K562 (cell line): Measurements from ENCODE around the gene RXRA. TPM values are rescaled to one million over a fixed set of nuclear protein-coding genes. Genes with fewer than 3 reads are reported as not detected.

ENCODE experiments used
- ATAC-seq: fragments of 200-7000 bp; cut with Tn5 transposase; 3 replicates; pipeline ENCODE4 v1.9.1; 2020; ENCODE audit warnings: moderate library complexity
- BruUV-seq: library from RNA; stranded (reverse); fragments of 400-500 nt; replicated peaks from 2 replicates; lab custom pipeline; 2021; lab: Mats Ljungman, UMichigan
- CTCF ChIA-PET: fragments of 300-600 bp; formaldehyde crosslinking; extraction: SDS; loops from one replicate; lab custom pipeline; 2021; ENCODE audit warnings: low intra/inter-chr PET ratio; lab: Yijun Ruan, JAX
- POLR2A ChIA-PET: fragments of 300-600, 350-650 bp; sonication (Branson Sonifier 250); formaldehyde crosslinking; extraction: SDS; loops from one replicate; lab custom pipeline; 2021; ENCODE audit warnings: antibody characterized with exemption, inconsistent platforms; lab: Yijun Ruan, JAX
- DNase-seq, 4 experiments: peaks; one replicate each; pipeline versions ENCODE4 v3.0.0 to v3.0.0-alpha.2; 2011 to 2018; ENCODE audit warnings: low spot score in 3 of 4, mixed read lengths in 3 of 4; ENCODE audit errors: extremely low read depth in 1 of 4
- FAIRE-seq: peaks from 2 replicates; lab custom pipeline; 2011; peaks lifted over from hg19 to GRCh38; lab: Jason Lieb, UNC
- H2AFZ ChIP-seq: 2 replicates; pipeline ENCODE4 v1.6.0; 2011; ENCODE audit warnings: low read depth, low read length, control low read depth, inconsistent platforms
- H3K27ac ChIP-seq: fragments of 200-600 bp; 3 replicates; pipeline ENCODE4 v1.8.0; 2011; ENCODE audit warnings: low read depth, mild to moderate bottlenecking, control low read depth, inconsistent platforms, low read length, moderate library complexity, mixed read lengths; ENCODE audit errors: extremely low read depth
- H3K27me3 ChIP-seq, 2 experiments: fragments of 300-600 bp in 1 of 2; 2 replicates in 1 of 2; 3 replicates in 1 of 2; pipeline versions ENCODE4 v1.6.0 to v1.8.0; 2011; ENCODE audit warnings: inconsistent platforms in 2 of 2, low read length in 2 of 2, mild to moderate bottlenecking in 1 of 2, mixed read lengths in 1 of 2, moderate library complexity in 1 of 2; ENCODE audit not compliant: control insufficient read depth in 2 of 2, insufficient read depth in 2 of 2
- H3K36me3 ChIP-seq: fragments of 300-600 bp; 3 replicates; pipeline ENCODE4 v1.8.0; 2011; ENCODE audit warnings: mild to moderate bottlenecking, low read length, inconsistent platforms; ENCODE audit not compliant: control insufficient read depth, insufficient read depth
- H3K4me1 ChIP-seq, 2 experiments: fragments of 200-600 bp in 1 of 2; replicated peaks in 1 of 2; 2 replicates in 1 of 2; 3 replicates in 1 of 2; pipeline versions ENCODE4 v1.5.1 to v1.8.0; 2011; ENCODE audit warnings: inconsistent platforms in 2 of 2, low read length in 2 of 2, mild to moderate bottlenecking in 1 of 2, mixed read lengths in 1 of 2, moderate library complexity in 1 of 2; ENCODE audit not compliant: control insufficient read depth in 2 of 2, insufficient read depth in 2 of 2
- H3K4me2 ChIP-seq: 2 replicates; pipeline ENCODE4 v1.6.1; 2011; ENCODE audit warnings: low read length, control low read depth, inconsistent platforms, mixed read lengths; ENCODE audit not compliant: insufficient read depth
- H3K4me3 ChIP-seq: fragments of 200-600 bp; sonication (generic), shearing (Covaris generic); 2 replicates; pipeline ENCODE4 v1.5.1; 2016; ENCODE audit warnings: control low read depth, inconsistent platforms
- H3K79me2 ChIP-seq: fragments of 200-600 bp; 3 replicates; pipeline ENCODE4 v1.8.0; 2011; ENCODE audit warnings: low read length, inconsistent platforms; ENCODE audit not compliant: control insufficient read depth, insufficient read depth
- H3K9ac ChIP-seq, 2 experiments: 2 replicates each; pipeline versions ENCODE4 v1.6.0 to v1.6.1; 2011; ENCODE audit warnings: low read depth in 2 of 2, low read length in 2 of 2, control low read depth in 1 of 2, inconsistent platforms in 1 of 2, mild to moderate bottlenecking in 1 of 2, mixed read lengths in 1 of 2; ENCODE audit not compliant: insufficient read depth in 1 of 2
- H3K9me1 ChIP-seq: one replicate; pipeline ENCODE4 v1.6.0; 2011; ENCODE audit warnings: inconsistent platforms, mild to moderate bottlenecking, low read length, moderate library complexity; ENCODE audit not compliant: control insufficient read depth, insufficient read depth
- H3K9me3 ChIP-seq: replicated peaks from 2 replicates; pipeline ENCODE4 v1.5.1; 2011; ENCODE audit warnings: low read depth, low read length, inconsistent platforms; ENCODE audit not compliant: control insufficient read depth, insufficient read depth
- H4K20me1 ChIP-seq: replicated peaks from 2 replicates; pipeline ENCODE4 v1.6.1; 2011; ENCODE audit warnings: low read length, inconsistent platforms, mixed read lengths; ENCODE audit not compliant: control insufficient read depth, insufficient read depth
- C11orf30 ChIP-seq: fragments of 450-650 bp; IDR thresholded peaks from 2 replicates; pipeline ENCODE4 v1.6.1; 2016; ENCODE audit warnings: low read depth, mild to moderate bottlenecking
- ESRRB ChIP-seq: fragments of 250-450 bp; sonication (Bioruptor Pico); IDR thresholded peaks from 2 replicates; pipeline ENCODE4 v1.5.0; 2020; ENCODE audit warnings: mild to moderate bottlenecking, moderate library complexity, borderline replicate concordance
- PHF8 ChIP-seq: fragments of 200-600 bp; sonication (generic); IDR thresholded peaks from 2 replicates; pipeline ENCODE4 v1.6.1; 2012; ENCODE audit warnings: mixed run types, mild to moderate bottlenecking, inconsistent platforms, low read length, moderate library complexity, borderline replicate concordance
- SAP30 ChIP-seq: fragments of 200-600 bp; sonication (generic); IDR thresholded peaks from 2 replicates; pipeline ENCODE4 v1.6.1; 2012; ENCODE audit warnings: borderline replicate concordance, low read depth, mild to moderate bottlenecking, moderate library complexity, low read length, control low read depth, inconsistent platforms; ENCODE audit not compliant: insufficient read depth, poor library complexity, severe bottlenecking
- U2AF2 ChIP-seq: fragments of 200-400 bp; formaldehyde crosslinking; optimal IDR thresholded peaks from 2 replicates; pipeline ENCODE3; 2017; ENCODE audit warnings: low read depth, mild to moderate bottlenecking, low read length
- ZNF282 ChIP-seq: sonication (generic); formaldehyde crosslinking; IDR thresholded peaks from 2 replicates; pipeline ENCODE4 v1.8.1; 2023; ENCODE audit warnings: missing genetic modification reagents
- WGBS: fragments of 100-300 bp; shearing (Covaris generic); methylation state at CpG from one replicate; pipeline ENCODE4 v1.1.6; 2016; ENCODE audit warnings: low coverage, mixed read lengths; ENCODE audit not compliant: insufficient coverage; ENCODE audit errors: missing lambda C conversion rate; 5-methylcytosine and 5-hydroxymethylcytosine counted together
- in situ Hi-C: fragments of 300-500 bp; cut with MboI; formaldehyde crosslinking; loops from 4 replicates; pipeline ENCODE4 v1.15.0; 2018; ENCODE audit warnings: inconsistent platforms, mixed read lengths
- intact Hi-C: fragments of 100-400 bp; cut with micrococcal nuclease; formaldehyde crosslinking; loops from 2 replicates; pipeline ENCODE4 v1.14.2; 2022
- polyA plus RNA-seq, 8 experiments: library from polyadenylated mRNA; depleted of rRNA in 4 of 8; stranded (reverse) in 5 of 8; unstranded in 3 of 8; fragments of >200 nt; fragmentation: Nextera tagmentation in 2 of 8; fragmentation: Illumina TruSeq in 1 of 8; extraction: Ambion mirVana in 2 of 8; extraction: Trizol in 1 of 8; gene quantifications; 2 replicates each; pipeline versions ENCODE4 v1.2.1 to v1.2.3, GENCODE V29; 2011 to 2014; ENCODE audit warnings: inconsistent platforms in 1 of 8, missing spikeins in 1 of 8
- total RNA-seq, 7 experiments: library from RNA; depleted of rRNA in 6 of 7; stranded (reverse); fragments of >200 nt in 6 of 7; fragmentation: Illumina TruSeq in 2 of 7; extraction: Trizol in 2 of 7; gene quantifications; 2 replicates each; pipeline versions ENCODE4 v1.2.1 to v1.2.3, GENCODE V29; 2011 to 2021; ENCODE audit warnings: low replicate concordance in 1 of 7
- TF ChIP-seq, protein P1 (sequence below): fragments of 450-650 bp; IDR thresholded peaks from 2 replicates; pipeline ENCODE4 v1.6.1; 2017; ENCODE audit warnings: antibody characterized with exemption

The RXRA gene
- total and polyA plus RNA-seq, 9 of the 15 experiments (the other 6 are each of a cell fraction or from before 2014, with no cell fraction given): 0.35 to 23.6 (median 4.6) TPM

- TF ChIP-seq PHF8: no peak
- no peak for TF ChIP-seq ESRRB (CRISPR knock-in tag)
- TF ChIP-seq, protein P1, sequence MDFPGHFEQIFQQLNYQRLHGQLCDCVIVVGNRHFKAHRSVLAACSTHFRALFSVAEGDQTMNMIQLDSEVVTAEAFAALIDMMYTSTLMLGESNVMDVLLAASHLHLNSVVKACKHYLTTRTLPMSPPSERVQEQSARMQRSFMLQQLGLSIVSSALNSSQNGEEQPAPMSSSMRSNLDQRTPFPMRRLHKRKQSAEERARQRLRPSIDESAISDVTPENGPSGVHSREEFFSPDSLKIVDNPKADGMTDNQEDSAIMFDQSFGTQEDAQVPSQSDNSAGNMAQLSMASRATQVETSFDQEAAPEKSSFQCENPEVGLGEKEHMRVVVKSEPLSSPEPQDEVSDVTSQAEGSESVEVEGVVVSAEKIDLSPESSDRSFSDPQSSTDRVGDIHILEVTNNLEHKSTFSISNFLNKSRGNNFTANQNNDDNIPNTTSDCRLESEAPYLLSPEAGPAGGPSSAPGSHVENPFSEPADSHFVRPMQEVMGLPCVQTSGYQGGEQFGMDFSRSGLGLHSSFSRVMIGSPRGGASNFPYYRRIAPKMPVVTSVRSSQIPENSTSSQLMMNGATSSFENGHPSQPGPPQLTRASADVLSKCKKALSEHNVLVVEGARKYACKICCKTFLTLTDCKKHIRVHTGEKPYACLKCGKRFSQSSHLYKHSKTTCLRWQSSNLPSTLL: no peak
- TF ChIP-seq SAP30: no peak
- TF ChIP-seq C11orf30: no peak
Observed at GRCh38 chr9:134449180-134449916, 123.1 kb downstream of the RXRA start (continued).

DNA sequence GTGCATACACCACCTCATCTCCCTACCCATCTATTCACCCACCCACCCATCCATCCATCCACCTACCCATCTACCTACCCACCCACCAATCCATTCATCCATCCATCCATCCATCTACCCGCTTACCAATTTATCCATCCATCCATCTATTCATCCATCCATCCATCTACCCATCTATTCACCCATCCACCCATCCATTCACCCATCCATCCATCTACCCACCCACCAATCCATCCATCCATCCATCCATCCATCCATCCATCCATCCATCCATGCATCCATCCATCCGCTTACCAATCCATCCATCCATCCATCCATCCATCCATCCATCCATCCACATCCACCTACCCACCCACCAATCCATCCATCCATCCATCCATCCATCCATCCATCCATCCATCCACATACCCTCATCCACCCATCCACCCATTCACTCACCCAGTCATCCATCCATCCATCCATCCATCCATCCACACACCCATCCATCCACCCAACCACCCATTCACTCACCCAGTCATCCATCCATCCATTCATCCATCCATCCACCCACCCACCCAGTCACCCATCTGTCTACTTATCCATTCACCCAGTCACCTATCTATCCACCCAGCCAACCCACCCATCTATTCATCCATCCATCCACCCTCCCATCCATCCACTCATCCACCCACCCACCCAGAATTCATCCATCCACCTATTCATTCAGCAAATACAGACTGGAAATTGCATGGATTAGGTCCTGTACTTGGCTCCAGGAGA is 125.6 kb downstream of the RXRA start:
- Histone ChIP-seq H3K9ac (no peak overlapping the region), H3K27me3 (peaks cover 0 to 7% of the 10 kb centered on the region in 2 experiments; a peak in 1 of 5 replicates), H3K9me1 (no peaks in the 10 kb centered on the region), H3K4me3 (no peak overlapping the region), H2AFZ (no peak overlapping the region), H3K9me3 (peaks cover 7% of the 10 kb centered on the region; the same call in 1 of the 2 replicates), H3K36me3 (no peaks in the 10 kb centered on the region), H3K79me2 (no peaks in the 10 kb centered on the region), H3K4me1 (peaks cover 0 to 19% of the 10 kb centered on the region in 2 experiments; a peak in 2 of 5 replicates), H3K4me2 (no peak overlapping the region), H3K27ac (no peak overlapping the region), H4K20me1 (0 out of 2 replicates have a peak, but pooled peaks cover 2% of the 10 kb centered on the region)
- FAIRE-seq: no peak
- DNase-seq: no peak
- intact Hi-C loops: no loop called here
- TF ChIP-seq ZNF282 (CRISPR knock-in tag): no peak
- no peak for TF ChIP-seq U2AF2
- ChIA-PET POLR2A (interaction anchor here (0.8 kb wide), 1 partner anchor 19 kb away, joined by 3 read pairs; no protein-coding TSS in a partner anchor), CTCF (no interaction called here)
- 9% methylated on average over 1 of the region's 2 CpGs for WGBS
- ATAC-seq: no peak
- in situ Hi-C loops: no loop called here
- no TSS peak for BruUV-seq
